NCI-H146 treated with DMSO at 0.1 percent for 48 hours (cell line): ENCODE results near the gene PPP1R8.
A peak's percentile ranks its signal among the peaks of the same experiment; 100 is the strongest.
"Not testable (repeated sequence)": the region's sequence is repeated elsewhere in the genome, so short reads cannot be mapped to it uniquely, and the experiment has no call there.

Experiments
- DNase-seq: peaks from one replicate; lab custom pipeline; 2025; ENCODE audit not compliant: unreplicated experiment; lab: John Stamatoyannopoulos, UW

The PPP1R8 gene

DNA sequence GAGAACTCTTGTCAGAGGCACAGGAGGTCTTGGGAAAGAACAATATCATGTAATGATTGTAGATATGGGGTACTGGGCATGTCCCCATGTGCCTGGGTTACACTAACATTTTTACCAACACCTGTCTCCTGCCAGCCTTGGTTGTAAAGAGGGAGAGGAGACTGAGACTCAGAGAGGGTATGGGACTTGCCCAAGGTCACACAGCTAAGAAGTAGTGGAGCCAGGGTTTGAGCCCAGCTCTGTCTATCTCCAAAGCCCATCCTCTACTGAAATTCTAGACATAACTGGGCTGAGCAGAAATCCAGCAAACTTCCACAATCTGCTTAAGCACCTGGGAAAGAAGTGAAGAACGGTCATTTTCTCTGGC, 39.1 kb downstream of the PPP1R8 start:
- DNase-seq: no peak

- DNase-seq: not testable (repeated sequence)
Observed at GRCh38 chr1:27871076-27871475, 40.5 kb downstream of the PPP1R8 start.

DNA sequence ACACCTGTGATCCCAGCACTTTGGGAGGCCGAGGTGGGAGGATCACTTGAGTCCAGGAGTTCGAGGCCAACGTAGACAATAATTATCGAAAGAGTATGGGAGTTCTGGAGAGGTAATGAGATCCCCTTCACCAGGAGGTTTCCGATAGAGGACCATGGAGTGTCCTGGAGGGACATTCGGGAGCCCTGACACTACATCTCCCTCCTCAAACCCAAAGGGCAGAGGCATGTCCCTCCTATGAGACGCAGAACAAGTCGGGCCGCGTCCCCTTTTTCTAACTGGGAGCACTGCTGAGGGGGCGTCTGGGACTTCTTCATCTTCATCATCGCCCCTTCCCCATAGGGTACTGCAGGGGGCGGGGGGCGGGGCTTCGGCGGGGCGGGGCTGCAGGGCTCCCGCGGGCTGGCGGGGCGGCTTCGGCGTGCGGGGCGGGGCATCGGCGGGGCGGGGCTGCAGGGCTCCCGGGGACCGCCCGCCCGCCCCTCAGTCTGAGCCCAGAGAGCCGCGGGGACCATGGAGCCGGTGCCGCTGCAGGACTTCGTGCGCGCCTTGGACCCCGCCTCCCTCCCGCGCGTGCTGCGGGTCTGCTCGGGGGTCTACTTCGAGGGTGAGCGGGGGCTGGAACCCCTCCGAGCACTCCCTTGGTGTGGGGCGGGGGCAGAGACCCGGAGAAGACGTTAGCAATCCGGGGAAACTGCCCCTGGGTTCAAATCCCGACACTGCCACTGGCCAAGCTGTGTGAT, 41.6 kb downstream of the PPP1R8 start, which contains the start of gene THEMIS2:
THEMIS2 (plus strand) TSS at position 486 of the 743 bp plus-strand sequence; CDS start at position 514, 28 bp downstream.
- peak; percentile 10 for DNase-seq

GRCh38 chr1:27872802-27873551, 42.4 kb downstream of the PPP1R8 start:
- DNase-seq: no peak

GRCh38 chr1:27873671-27874384, 43.2 kb downstream of the PPP1R8 start:
- DNase-seq: no peak

DNA sequence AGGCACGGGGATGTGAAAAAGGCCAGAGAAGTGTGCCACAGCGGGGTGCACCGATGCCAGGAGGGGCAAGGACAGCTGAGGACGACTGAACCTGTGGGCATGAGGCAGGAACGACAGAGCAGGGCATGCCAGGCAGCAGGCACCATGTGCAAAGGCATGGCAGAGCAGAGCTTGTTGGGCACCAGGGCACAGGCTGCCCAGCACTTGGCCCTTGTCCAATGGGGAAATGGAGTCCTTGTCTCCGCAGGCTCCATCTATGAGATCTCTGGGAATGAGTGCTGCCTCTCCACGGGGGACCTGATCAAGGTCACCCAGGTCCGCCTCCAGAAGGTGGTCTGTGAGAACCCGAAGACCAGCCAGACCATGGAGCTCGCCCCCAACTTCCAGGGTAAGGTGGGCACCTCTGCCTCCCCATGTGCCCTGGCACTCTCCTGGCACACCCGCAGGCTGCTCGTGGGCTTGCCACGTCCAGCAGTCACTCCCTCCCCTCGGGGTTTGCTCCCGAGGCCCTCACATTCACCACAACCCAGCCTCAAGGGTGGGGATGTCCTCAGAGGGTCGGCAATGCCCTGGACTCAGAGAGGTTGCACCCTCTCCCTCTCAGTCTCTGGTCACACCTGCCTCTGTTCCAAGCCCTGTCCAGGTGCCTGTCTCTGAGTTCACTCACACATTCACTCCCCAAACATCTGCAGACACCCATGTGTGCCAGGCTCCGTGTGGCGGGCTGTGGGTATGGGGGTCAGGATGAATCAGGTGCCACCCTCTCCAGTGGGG, 45.9 kb downstream of the PPP1R8 start:
- DNase-seq: no peak

DNA sequence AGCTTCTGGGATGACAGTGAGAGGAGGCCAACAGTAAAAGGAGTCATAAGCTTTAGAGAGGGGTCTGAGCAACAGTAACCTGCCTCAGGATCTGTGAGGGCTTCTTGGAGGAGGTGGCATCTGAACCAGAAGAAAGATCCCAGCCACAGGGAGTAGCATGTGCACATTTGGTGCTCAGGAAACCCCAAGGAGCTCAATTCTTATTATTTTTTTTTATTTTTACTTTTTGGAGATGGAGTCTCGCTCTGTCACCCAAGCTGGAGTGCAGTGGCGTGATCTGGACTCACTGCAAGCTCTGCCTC, 46.5 kb downstream of the PPP1R8 start:
- no peak for DNase-seq

- DNase-seq: no peak
Observed at GRCh38 chr1:27878039-27878438, 47.5 kb downstream of the PPP1R8 start.

- DNase-seq: no peak
Observed at GRCh38 chr1:27878787-27879335, 48.3 kb downstream of the PPP1R8 start.

DNA sequence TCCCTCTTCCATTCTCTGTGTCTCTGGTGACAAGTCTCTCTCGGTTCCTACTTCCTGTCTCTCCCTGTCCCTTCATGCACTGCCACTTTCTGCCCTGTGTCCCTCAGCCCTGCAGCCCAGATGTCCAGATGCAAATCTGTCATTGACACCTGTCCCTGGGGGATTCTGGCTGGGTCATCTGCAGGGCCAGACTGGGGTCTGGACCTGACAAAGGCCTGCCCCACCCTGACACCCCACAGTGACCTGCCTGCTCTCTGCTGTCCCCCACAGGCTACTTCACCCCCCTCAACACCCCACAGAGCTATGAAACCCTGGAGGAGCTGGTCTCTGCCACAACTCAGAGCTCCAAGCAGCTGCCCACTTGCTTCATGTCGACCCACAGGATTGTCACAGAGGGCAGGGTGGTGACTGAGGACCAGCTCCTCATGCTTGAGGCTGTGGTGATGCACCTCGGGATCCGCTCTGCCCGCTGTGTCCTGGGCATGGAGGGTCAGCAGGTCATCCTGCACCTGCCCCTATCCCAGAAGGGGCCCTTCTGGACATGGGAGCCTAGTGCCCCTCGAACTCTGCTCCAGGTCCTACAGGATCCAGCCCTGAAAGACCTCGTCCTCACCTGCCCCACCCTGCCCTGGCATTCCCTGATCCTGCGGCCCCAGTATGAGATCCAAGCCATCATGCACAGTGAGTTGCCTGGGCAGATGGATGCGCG, 48.9 kb downstream of the PPP1R8 start:
- DNase-seq: no peak

- no peak for DNase-seq
Observed at GRCh38 chr1:27882543-27882903, 51.9 kb downstream of the PPP1R8 start.

DNA sequence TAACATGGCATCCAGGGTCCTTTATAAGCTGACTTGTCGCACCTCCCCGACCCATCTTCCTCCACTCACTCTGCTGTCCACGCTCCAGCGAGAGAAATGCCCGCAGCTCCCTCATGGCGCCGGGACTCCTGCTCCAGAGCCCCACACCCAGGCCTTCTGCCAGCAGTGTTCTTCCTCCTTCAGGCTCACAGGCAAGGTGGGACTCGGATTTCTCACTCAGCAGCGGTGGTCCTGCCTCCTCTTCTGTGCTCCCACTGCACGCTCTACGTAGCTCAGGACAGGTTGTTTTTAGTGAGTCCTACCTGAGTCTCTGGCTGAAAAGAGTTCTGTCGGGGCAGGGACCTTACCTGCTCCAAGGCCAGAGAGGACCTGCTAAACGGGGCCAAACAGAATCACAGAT, 53.0 kb downstream of the PPP1R8 start:
- no peak for DNase-seq

DNA sequence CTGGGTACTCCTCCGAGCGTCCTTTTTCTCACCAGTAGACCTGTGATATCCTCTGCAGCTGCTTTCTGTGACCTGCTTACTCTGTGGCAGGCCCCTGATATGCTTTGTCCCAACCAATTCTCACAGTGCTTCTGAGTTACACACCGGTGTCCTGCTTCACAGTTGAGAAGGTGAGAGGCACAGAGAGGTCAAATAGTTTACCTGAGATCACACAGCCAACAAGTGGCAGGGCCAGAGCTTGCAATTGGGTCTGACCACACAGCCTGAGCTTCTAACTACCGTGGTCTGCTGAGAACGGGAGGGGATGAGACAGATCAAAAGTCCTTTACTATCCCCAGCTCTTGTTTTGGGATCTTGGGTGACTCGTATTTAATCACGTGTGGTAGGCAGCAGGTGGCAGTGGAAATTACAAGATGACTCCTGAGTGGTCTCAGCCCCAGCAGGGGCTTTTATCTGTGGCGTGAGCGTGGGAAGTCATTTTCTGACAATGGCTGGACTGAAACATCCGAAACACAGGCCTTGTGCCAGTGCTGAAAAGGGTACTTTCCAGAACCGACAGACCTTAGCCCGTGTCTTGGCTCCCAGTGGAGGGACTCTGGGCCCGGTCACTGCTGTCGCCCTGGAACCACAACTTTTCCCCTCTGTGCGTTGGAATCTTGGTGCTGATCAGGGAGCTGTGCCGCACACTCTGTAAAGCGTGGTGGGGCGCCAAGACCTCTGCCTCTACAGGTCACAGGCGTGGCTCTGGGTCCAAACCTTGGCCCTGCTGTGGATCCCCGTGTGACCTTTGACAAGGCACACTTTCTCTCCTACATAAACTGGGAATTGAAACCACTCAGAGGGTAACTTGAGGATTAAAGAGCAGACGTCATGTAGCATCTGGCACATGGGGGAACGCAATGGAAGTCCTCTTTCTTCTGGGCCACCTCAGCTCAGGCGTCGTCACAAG, 53.7 kb downstream of the PPP1R8 start:
- DNase-seq: no peak

- no peak for DNase-seq
Observed at GRCh38 chr1:27885114-27885528, 54.5 kb downstream of the PPP1R8 start.

GRCh38 chr1:27885621-27886352, 55.2 kb downstream of the PPP1R8 start:
- DNase-seq: no peak

DNA sequence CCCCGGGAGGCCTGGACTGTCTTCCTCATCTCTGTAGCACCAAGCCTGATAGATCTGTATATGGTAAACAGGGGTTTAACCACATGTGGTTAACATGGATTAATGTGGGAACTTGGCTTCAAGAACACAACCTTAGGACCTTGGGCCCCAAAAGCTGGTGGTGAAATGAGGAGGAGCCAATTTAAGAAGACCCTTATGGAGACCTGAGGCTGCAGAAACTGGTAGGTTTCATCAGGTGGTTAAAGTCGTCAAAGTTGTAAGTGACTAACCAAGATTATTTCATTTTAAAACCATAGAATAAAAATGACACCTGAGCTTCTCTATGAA, 55.7 kb downstream of the PPP1R8 start:
- DNase-seq: no peak

DNA sequence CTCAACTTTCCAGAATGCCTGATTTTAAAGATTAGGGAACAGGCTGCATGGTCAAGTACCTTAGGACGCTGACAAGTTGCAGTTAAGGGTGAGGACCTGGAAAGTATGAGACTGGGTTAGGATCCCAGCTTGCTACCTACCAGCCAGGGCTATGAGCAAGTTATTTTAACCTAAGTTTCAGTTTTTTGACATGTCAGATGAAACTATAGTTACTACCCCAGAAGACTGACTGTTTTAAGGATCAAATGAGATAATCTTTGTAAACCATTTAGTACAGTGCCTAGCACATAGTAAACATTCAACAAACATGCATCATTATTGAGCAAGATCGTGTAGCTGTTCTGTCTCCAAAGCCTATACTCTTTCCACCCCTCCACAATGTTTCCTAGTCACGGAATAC, 56.2 kb downstream of the PPP1R8 start:
- no peak for DNase-seq

DNA sequence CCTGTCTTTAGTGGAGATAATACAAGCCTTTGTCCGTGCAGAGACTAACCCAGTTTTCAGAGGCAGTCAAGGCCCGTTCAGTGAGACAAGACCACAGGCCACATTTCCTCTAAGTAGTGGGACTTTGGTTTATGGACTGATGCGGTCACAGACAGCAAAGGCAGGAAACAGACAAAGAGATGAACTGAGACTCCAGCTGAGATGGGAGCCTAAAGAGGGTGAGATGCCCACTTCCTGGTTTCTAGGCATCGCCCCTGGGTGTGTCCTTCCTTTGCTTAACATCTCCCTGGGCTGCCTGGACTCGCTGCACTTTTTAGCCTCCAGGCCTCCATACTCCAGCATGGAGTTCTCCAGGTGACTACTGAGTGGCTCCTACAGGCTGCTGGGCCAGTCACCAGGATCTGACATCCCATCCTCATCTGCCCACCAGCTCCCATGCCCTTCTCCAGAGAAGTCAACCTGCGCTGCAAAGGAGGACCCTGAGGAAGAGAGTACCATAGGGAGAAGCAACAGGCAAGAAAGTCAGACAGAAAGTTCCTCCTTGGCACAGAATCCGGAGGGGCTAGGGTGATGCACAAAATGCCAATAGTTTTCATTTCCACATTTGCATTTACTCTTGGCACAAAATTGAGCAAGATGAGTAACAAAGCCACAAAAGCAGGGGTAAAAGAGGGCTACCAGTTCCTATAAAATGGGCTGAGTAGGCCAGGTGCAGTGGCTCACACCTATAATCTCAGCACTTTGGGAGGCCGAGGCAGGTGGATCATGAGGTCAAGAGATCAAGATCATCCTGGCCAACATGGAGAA, 56.8 kb downstream of the PPP1R8 start:
- no peak for DNase-seq
